Measurements from ENCODE around the gene LHB.

DNA sequence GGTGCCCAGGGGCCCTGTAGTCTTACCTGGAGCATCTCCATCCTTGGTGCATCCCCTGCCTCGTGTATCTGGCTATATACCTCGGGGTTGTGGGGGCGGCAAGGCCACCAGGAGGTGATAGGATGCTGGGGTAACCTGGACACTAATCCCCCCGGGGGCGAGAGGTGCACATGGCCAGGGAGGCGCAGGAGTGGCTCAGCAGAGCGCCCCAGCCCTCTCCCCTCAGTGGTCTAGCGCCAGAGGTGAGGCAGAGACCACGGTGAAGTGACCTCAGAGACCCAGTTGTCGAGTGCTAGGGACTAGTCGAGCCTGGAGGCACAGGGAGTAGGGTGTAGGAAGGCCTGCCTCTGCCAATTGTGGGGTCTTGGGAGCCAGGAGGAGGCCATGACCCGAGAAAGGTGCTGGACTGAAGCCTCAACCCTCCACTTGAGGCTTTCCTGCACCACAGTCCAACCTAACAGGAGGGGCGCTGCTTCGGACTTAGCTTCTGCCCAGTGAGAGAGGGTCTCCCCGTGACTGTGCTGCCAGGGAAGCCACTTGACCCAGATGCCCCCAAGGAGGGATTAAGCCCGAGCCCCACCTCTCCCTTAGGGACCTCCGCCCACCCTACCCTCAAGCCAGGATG is at the start of gene LHB:
- no peak for TF ChIP-seq GATA2 (IDR thresholded peaks at IDR 0.05; ENCODE audit: low read depth, low read length)
- TF ChIP-seq GATA3 (IDR thresholded peaks at IDR 0.05; ENCODE audit: low read depth, low read length): no peak
